HepG2 (cell line): ENCODE measurements around the gene TTYH1. TPM values are rescaled to one million over a fixed set of nuclear protein-coding genes. Genes with fewer than 3 reads are reported as not detected.

Experiments used
- FOXA3 ChIP-seq: IDR thresholded peaks from 2 replicates; pipeline ENCODE4 v1.6.1; 2016; ENCODE audit warnings: missing genetic modification reagents, missing compliant biosample characterization
- PPARG ChIP-seq: conservative IDR thresholded peaks from 2 replicates; pipeline ENCODE4 v1.6.1; 2016; ENCODE audit warnings: missing biosample characterization, missing genetic modification reagents
- SCMH1 ChIP-seq: sonication (generic); formaldehyde crosslinking; IDR thresholded peaks from 2 replicates; pipeline ENCODE4 v1.9.0; 2021; ENCODE audit warnings: missing genetic modification reagents, mild to moderate bottlenecking, borderline replicate concordance
- SOX13 ChIP-seq, 3 experiments: fragments of 450-650 bp in 1 of 3; sonication (generic) in 1 of 3; formaldehyde crosslinking in 1 of 3; IDR thresholded peaks in 2 of 3; conservative IDR thresholded peaks in 1 of 3; 2 replicates each; pipeline versions ENCODE4 v1.5.0 to v1.6.1; 2016 to 2020; ENCODE audit warnings: antibody characterized with exemption in 1 of 3, mild to moderate bottlenecking in 1 of 3, missing compliant biosample characterization in 1 of 3, missing genetic modification reagents in 1 of 3, moderate library complexity in 1 of 3
- TAF1 ChIP-seq: sonication (generic); formaldehyde crosslinking; IDR thresholded peaks from 2 replicates; pipeline ENCODE4 v1.4.0; 2020; ENCODE audit warnings: missing genetic modification reagents
- TCF7 ChIP-seq: sonication (generic); IDR thresholded peaks from 2 replicates; pipeline ENCODE4 v1.6.1; 2016; ENCODE audit warnings: antibody characterized with exemption, low read depth
- ZNF567 ChIP-seq: sonication (generic); formaldehyde crosslinking; IDR thresholded peaks from 2 replicates; pipeline ENCODE4 v1.8.1; 2023; ENCODE audit warnings: mild to moderate bottlenecking, missing genetic modification reagents, borderline replicate concordance
- ZNF577 ChIP-seq: sonication (generic); formaldehyde crosslinking; IDR thresholded peaks from 2 replicates; pipeline ENCODE4 v1.4.0; 2020; ENCODE audit warnings: mild to moderate bottlenecking, low read depth, missing genetic modification reagents, borderline replicate concordance
- polyA plus RNA-seq, 8 experiments: library from polyadenylated mRNA; depleted of rRNA in 3 of 8; stranded (reverse) in 7 of 8; unstranded in 1 of 8; fragments of >200 nt; fragmentation: Illumina TruSeq in 4 of 8; extraction: Trizol in 4 of 8; gene quantifications; 2 replicates each; pipeline versions ENCODE4 v1.2.1 to v1.2.3, GENCODE V29; 2011 to 2016; ENCODE audit warnings: low read depth in 4 of 8, missing spikeins in 1 of 8, mixed read lengths in 1 of 8; ENCODE audit not compliant: insufficient read depth in 1 of 8
- total RNA-seq, 5 experiments: library from RNA; depleted of rRNA; stranded (reverse); fragments of >200 nt; fragmentation: Illumina TruSeq; extraction: Trizol; gene quantifications; 2 replicates each; pipeline ENCODE4 v1.2.3, GENCODE V29; 2016; ENCODE audit warnings: low read depth in 1 of 5
- TF ChIP-seq, protein P1 (sequence below): sonication (generic); formaldehyde crosslinking; conservative IDR thresholded peaks from 2 replicates; pipeline ENCODE4 v1.8.0; 2022; ENCODE audit warnings: missing genetic modification reagents
- TF ChIP-seq, protein P2 (sequence below): sonication (generic); formaldehyde crosslinking; IDR thresholded peaks from 2 replicates; pipeline ENCODE4 v1.4.0; 2020; ENCODE audit warnings: missing genetic modification reagents
- TF ChIP-seq, protein P3 (sequence below): sonication (generic); formaldehyde crosslinking; IDR thresholded peaks from 2 replicates; pipeline ENCODE4 v1.9.0; 2021; ENCODE audit warnings: missing genetic modification reagents, borderline replicate concordance
- TF ChIP-seq, protein P4 (sequence below): sonication (generic); formaldehyde crosslinking; IDR thresholded peaks from 2 replicates; pipeline ENCODE4 v1.4.0; 2020; ENCODE audit warnings: missing genetic modification reagents
- TF ChIP-seq, protein P5 (sequence below): sonication (generic); formaldehyde crosslinking; IDR thresholded peaks from 2 replicates; pipeline ENCODE4 v1.4.0; 2020; ENCODE audit warnings: missing genetic modification reagents, mild to moderate bottlenecking, borderline replicate concordance
- TF ChIP-seq, protein P6 (sequence below): sonication (generic); formaldehyde crosslinking; IDR thresholded peaks from 2 replicates; pipeline ENCODE4 v1.4.0; 2020; ENCODE audit warnings: low read depth, mild to moderate bottlenecking, missing genetic modification reagents

TTYH1 gene
- total and polyA plus RNA-seq, 2 of the 13 experiments (the other 11 are each of a cell fraction or from before 2014, with no cell fraction given): 6.9 to 19.9 TPM

DNA sequence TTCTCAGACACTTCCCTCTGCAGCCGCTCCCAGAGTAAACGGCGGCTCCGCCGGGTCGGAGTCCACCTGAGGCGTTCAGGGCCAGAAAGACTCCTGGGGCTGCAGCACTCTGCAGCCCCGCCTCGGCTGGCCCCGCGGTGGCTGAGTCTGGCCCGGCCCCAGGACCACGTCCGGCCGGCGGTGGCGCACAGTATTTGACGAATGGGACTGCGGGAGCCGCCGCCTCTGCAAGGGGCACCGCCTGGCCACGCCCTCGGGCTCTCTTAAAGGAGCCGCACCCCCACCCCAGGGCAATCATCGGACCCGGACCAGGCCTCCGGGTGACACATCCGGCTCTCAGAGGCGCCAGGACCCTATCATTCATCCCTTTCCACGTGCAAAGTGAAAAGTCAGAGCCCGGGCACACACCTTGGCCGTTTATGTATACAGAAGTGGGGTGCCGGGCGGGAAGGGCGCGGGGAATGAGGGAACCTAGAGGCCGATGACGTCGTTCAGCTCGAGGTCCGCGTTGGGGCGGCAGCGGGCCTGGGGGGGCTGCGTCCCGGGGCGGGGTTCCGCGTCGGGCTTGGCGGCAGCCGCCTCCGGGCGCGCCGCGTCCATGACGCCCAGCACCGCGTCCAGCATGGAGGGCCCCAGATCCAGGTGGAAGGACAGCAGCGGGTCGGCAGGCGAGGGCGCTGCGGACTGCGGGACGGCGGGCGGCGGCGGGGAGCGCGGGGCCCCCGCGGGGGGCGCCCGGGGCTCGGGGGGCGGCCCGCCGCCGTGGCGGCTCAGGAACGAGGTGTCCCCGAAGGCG lies 49.6 kb downstream of the TTYH1 start (continued):
- TF ChIP-seq, protein P1, sequence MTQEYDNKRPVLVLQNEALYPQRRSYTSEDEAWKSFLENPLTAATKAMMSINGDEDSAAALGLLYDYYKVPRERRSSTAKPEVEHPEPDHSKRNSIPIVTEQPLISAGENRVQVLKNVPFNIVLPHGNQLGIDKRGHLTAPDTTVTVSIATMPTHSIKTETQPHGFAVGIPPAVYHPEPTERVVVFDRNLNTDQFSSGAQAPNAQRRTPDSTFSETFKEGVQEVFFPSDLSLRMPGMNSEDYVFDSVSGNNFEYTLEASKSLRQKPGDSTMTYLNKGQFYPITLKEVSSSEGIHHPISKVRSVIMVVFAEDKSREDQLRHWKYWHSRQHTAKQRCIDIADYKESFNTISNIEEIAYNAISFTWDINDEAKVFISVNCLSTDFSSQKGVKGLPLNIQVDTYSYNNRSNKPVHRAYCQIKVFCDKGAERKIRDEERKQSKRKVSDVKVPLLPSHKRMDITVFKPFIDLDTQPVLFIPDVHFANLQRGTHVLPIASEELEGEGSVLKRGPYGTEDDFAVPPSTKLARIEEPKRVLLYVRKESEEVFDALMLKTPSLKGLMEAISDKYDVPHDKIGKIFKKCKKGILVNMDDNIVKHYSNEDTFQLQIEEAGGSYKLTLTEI (CRISPR knock-in tag): no peak
- TF ChIP-seq PPARG (CRISPR knock-in tag) (peak; percentile 39; the same call in 1 of the 2 replicates), FOXA3 (CRISPR knock-in tag) (no peak), SCMH1 (CRISPR knock-in tag) (no peak), ZNF567 (CRISPR knock-in tag) (no peak), TCF7 (no peak), ZNF577 (no peak), TAF1 (CRISPR knock-in tag) (peak; percentile 75), SOX13 (IDR thresholded peaks at IDR 0.05) (no peak), SOX13 (CRISPR knock-in tag; conservative IDR thresholded peaks at IDR 0.05 in 1 of 2, IDR thresholded peaks at IDR 0.05 in 1 of 2) (no peak; a peak in 1 of 4 replicates)
- TF ChIP-seq, protein P2, sequence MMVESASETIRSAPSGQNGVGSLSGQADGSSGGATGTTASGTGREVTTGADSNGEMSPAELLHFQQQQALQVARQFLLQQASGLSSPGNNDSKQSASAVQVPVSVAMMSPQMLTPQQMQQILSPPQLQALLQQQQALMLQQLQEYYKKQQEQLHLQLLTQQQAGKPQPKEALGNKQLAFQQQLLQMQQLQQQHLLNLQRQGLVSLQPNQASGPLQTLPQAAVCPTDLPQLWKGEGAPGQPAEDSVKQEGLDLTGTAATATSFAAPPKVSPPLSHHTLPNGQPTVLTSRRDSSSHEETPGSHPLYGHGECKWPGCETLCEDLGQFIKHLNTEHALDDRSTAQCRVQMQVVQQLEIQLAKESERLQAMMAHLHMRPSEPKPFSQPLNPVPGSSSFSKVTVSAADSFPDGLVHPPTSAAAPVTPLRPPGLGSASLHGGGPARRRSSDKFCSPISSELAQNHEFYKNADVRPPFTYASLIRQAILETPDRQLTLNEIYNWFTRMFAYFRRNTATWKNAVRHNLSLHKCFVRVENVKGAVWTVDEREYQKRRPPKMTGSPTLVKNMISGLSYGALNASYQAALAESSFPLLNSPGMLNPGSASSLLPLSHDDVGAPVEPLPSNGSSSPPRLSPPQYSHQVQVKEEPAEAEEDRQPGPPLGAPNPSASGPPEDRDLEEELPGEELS: no peak
- TF ChIP-seq, protein P3, sequence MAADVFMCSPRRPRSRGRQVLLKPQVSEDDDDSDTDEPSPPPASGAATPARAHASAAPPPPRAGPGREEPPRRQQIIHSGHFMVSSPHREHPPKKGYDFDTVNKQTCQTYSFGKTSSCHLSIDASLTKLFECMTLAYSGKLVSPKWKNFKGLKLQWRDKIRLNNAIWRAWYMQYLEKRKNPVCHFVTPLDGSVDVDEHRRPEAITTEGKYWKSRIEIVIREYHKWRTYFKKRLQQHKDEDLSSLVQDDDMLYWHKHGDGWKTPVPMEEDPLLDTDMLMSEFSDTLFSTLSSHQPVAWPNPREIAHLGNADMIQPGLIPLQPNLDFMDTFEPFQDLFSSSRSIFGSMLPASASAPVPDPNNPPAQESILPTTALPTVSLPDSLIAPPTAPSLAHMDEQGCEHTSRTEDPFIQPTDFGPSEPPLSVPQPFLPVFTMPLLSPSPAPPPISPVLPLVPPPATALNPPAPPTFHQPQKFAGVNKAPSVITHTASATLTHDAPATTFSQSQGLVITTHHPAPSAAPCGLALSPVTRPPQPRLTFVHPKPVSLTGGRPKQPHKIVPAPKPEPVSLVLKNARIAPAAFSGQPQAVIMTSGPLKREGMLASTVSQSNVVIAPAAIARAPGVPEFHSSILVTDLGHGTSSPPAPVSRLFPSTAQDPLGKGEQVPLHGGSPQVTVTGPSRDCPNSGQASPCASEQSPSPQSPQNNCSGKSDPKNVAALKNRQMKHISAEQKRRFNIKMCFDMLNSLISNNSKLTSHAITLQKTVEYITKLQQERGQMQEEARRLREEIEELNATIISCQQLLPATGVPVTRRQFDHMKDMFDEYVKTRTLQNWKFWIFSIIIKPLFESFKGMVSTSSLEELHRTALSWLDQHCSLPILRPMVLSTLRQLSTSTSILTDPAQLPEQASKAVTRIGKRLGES (CRISPR knock-in tag): 0 out of 2 replicates have a peak, but pooled peaks have one; percentile 27
- TF ChIP-seq, protein P4, sequence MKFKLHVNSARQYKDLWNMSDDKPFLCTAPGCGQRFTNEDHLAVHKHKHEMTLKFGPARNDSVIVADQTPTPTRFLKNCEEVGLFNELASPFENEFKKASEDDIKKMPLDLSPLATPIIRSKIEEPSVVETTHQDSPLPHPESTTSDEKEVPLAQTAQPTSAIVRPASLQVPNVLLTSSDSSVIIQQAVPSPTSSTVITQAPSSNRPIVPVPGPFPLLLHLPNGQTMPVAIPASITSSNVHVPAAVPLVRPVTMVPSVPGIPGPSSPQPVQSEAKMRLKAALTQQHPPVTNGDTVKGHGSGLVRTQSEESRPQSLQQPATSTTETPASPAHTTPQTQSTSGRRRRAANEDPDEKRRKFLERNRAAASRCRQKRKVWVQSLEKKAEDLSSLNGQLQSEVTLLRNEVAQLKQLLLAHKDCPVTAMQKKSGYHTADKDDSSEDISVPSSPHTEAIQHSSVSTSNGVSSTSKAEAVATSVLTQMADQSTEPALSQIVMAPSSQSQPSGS (CRISPR knock-in tag): 0 out of 2 replicates have a peak, but pooled peaks have one; percentile 13
- TF ChIP-seq, protein P5, sequence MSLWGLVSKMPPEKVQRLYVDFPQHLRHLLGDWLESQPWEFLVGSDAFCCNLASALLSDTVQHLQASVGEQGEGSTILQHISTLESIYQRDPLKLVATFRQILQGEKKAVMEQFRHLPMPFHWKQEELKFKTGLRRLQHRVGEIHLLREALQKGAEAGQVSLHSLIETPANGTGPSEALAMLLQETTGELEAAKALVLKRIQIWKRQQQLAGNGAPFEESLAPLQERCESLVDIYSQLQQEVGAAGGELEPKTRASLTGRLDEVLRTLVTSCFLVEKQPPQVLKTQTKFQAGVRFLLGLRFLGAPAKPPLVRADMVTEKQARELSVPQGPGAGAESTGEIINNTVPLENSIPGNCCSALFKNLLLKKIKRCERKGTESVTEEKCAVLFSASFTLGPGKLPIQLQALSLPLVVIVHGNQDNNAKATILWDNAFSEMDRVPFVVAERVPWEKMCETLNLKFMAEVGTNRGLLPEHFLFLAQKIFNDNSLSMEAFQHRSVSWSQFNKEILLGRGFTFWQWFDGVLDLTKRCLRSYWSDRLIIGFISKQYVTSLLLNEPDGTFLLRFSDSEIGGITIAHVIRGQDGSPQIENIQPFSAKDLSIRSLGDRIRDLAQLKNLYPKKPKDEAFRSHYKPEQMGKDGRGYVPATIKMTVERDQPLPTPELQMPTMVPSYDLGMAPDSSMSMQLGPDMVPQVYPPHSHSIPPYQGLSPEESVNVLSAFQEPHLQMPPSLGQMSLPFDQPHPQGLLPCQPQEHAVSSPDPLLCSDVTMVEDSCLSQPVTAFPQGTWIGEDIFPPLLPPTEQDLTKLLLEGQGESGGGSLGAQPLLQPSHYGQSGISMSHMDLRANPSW (CRISPR knock-in tag): no peak
- TF ChIP-seq, protein P6, sequence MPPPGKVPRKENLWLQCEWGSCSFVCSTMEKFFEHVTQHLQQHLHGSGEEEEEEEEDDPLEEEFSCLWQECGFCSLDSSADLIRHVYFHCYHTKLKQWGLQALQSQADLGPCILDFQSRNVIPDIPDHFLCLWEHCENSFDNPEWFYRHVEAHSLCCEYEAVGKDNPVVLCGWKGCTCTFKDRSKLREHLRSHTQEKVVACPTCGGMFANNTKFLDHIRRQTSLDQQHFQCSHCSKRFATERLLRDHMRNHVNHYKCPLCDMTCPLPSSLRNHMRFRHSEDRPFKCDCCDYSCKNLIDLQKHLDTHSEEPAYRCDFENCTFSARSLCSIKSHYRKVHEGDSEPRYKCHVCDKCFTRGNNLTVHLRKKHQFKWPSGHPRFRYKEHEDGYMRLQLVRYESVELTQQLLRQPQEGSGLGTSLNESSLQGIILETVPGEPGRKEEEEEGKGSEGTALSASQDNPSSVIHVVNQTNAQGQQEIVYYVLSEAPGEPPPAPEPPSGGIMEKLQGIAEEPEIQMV (CRISPR knock-in tag): 0 out of 2 replicates have a peak, but pooled peaks have one; percentile 45
